GM12891 (cell line): ENCODE data around the gene FNDC3B.

Source experiments
- POLR2A ChIP-seq: IDR thresholded peaks from 2 replicates; pipeline ENCODE4 v1.6.1; 2011; ENCODE audit warnings: low read depth, low read length, control low read depth
- POLR2AphosphoS5 ChIP-seq: IDR thresholded peaks from 2 replicates; pipeline ENCODE4 v1.6.1; 2011; ENCODE audit warnings: low read depth, low read length, control low read depth
- TAF1 ChIP-seq: IDR thresholded peaks from 2 replicates; pipeline ENCODE4 v1.6.1; 2011; ENCODE audit warnings: low read depth, low read length, control low read depth

DNA sequence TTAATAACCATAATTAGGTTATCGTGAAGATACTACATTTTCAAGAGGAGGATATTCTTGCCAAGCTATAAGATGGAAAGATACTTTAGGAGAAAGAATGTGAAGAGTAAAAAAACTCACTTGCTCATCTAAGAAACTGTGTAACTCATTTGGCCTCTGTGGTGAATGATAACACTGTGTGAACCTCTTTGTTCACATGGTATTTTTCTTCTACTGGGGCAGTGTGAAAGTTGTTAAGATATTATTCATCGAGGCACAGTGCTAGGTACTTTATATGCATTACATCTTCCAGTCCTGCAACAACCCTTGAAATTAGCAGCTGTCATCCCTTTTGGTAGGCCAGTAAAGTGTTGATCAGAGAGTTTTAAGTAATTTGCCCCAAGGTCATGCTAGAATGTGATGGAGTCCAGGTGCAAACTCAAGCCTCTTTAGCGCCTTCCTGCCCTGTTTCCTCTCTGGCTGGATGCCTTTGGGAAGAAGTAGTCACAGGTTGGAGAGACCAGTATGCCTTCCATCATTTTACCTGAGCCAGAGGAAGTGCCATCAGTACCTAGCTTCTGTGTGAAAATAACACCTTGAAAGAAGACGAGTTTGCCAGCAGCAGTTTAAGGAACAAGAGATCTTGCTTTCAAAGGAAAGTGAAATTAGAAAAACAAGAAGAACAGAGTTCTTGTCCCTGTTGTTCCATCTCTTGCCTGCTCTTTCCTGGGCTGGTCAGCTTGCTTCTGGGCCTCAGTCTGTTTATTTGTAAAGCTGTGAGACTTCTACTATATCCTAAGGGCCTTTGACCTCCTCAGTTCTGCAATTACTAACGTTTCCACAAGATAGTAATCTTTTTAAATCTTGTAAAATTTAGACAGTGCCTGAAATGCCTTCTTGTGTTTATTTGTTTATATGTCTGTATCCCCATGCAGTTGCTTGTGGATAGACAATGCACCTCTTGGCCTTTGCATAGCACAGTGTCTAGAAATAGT is 179.3 kb downstream of the FNDC3B start:
- TF ChIP-seq POLR2A = no peak
- no peak for TF ChIP-seq TAF1
- no peak for TF ChIP-seq POLR2AphosphoS5
